Measurements from ENCODE around the gene DDX41.
A peak's percentile ranks its signal among the peaks of the same experiment; 100 is the strongest.

GRCh38 chr5:177554474-177555111 is 37.8 kb upstream of the DDX41 start, which contains the start of gene FAM193B:
- TF ChIP-seq CTCF (conservative IDR thresholded peaks at IDR 0.05; ENCODE audit: low read length), result peak; percentile 48
- no peak for TF ChIP-seq EZH2phosphoT487 (IDR thresholded peaks at IDR 0.05; ENCODE audit: borderline replicate concordance, low read depth, low read length)
